Stimulated activated CD4-positive, alpha-beta T cell treated with anti-CD3 and anti-CD28 coated beads, Interleukin-2, amount 100 ng/mL, for 48 hours (primary cell): ENCODE data around the gene IKZF2.
"Not testable (repeated sequence)": the region's sequence is repeated elsewhere in the genome, so short reads cannot be mapped to it uniquely, and the experiment has no call there.

Experiments
- DNase-seq, 2 donors: peaks; one replicate each; pipeline ENCODE4 v3.0.0-alpha.2; 2020

IKZF2 gene

GRCh38 chr2:213032607-213033006 is 118.8 kb downstream of the IKZF2 start:
- DNase-seq, result no peak

GRCh38 chr2:213022987-213023386 is 128.4 kb downstream of the IKZF2 start:
- DNase-seq, result no peak

GRCh38 chr2:213021971-213022899 is 129.2 kb downstream of the IKZF2 start:
- DNase-seq, result no peak

GRCh38 chr2:213020913-213021312 is 130.5 kb downstream of the IKZF2 start:
- DNase-seq, result not testable (repeated sequence)

GRCh38 chr2:213020268-213020667 is 131.1 kb downstream of the IKZF2 start:
- DNase-seq, result no peak

GRCh38 chr2:213019368-213019767 is 132.0 kb downstream of the IKZF2 start:
- no peak for DNase-seq

- no peak for DNase-seq
Measured at GRCh38 chr2:213018340-213018901, 133.0 kb downstream of the IKZF2 start.

- no peak for DNase-seq
Measured at GRCh38 chr2:213017404-213017803, 134.0 kb downstream of the IKZF2 start.

GRCh38 chr2:213016984-213017351 is 134.4 kb downstream of the IKZF2 start:
- no peak for DNase-seq

GRCh38 chr2:213016166-213016983 is 135.0 kb downstream of the IKZF2 start:
- DNase-seq, result no peak

GRCh38 chr2:213015387-213016165 is 135.8 kb downstream of the IKZF2 start:
- DNase-seq, result peak; percentile 21

- DNase-seq, result no peak
Measured at GRCh38 chr2:213013979-213014378, 137.4 kb downstream of the IKZF2 start.

- DNase-seq, result no peak
Measured at GRCh38 chr2:213011505-213011904, 139.9 kb downstream of the IKZF2 start.

GRCh38 chr2:213010106-213010779 is 141.2 kb downstream of the IKZF2 start:
- DNase-seq, result no peak

- DNase-seq, result no peak
Measured at GRCh38 chr2:213007290-213007838, 144.0 kb downstream of the IKZF2 start.

- DNase-seq, result no peak
Measured at GRCh38 chr2:213004197-213004821, 147.1 kb downstream of the IKZF2 start.

GRCh38 chr2:213002383-213002782 is 149.0 kb downstream of the IKZF2 start:
- no peak for DNase-seq

- DNase-seq, result no peak
Measured at GRCh38 chr2:213001297-213001910, 150.0 kb downstream of the IKZF2 start.

- DNase-seq, result no peak
Measured at GRCh38 chr2:212998626-212999359, 152.6 kb downstream of the IKZF2 start.

- DNase-seq, result no peak
Measured at GRCh38 chr2:212997526-212998020, 153.8 kb downstream of the IKZF2 start.
